ENCODE results near the gene GLIS1. TPM values are rescaled to one million over a fixed set of nuclear protein-coding genes. Genes with fewer than 3 reads are reported as not detected.

The GLIS1 gene
- total RNA-seq, 2 experiments from 2014 or later: not detected

- Mint-ChIP-seq H3K36me3 (no peaks in the 10 kb centered on the region), H3K27me3 (no peaks in the 10 kb centered on the region), H3K9me3 (ENCODE audit: low read depth) (no peaks in the 10 kb centered on the region), H3K4me1 (peaks cover 13% of the 10 kb centered on the region), H3K27ac (no peak overlapping the region), H3K4me3 (no peak overlapping the region)
- DNase-seq (no peak), ATAC-seq (no peak)
- CTCF ChIA-PET: interaction anchor here (0.6 kb wide), 1 partner anchor 436 kb away, joined by 3 read pairs; no protein-coding TSS in a partner anchor
These were observed 270.6 kb downstream of the GLIS1 start for GRCh38 chr1:53468374-53468773.

GRCh38 chr1:53467391-53467790, 271.6 kb downstream of the GLIS1 start:
- no peaks in the 10 kb centered on the region for H3K36me3 Mint-ChIP-seq
- no peaks in the 10 kb centered on the region for H3K9me3 Mint-ChIP-seq (ENCODE audit: low read depth)
- H3K4me1 Mint-ChIP-seq: peaks cover 13% of the 10 kb centered on the region
- ATAC-seq (no peak), DNase-seq (no peak)
- H3K27ac Mint-ChIP-seq: no peak overlapping the region
- H3K4me3 Mint-ChIP-seq: no peak overlapping the region
- no peaks in the 10 kb centered on the region for H3K27me3 Mint-ChIP-seq
- CTCF ChIA-PET: no interaction called here

GRCh38 chr1:53465023-53465957, 273.7 kb downstream of the GLIS1 start:
- no peak overlapping the region for H3K27ac Mint-ChIP-seq
- H3K4me3 Mint-ChIP-seq: no peak overlapping the region
- peaks cover 13% of the 10 kb centered on the region for H3K4me1 Mint-ChIP-seq
- no peaks in the 10 kb centered on the region for H3K27me3 Mint-ChIP-seq
- ATAC-seq (peak; percentile 17), DNase-seq (no peak)
- H3K9me3 Mint-ChIP-seq (ENCODE audit: low read depth): no peaks in the 10 kb centered on the region
- CTCF ChIA-PET: interaction anchor here (0.7 to 2.3 kb wide), 6 partner anchors 8 to 187 kb away, joined by 3 to 8 read pairs (median 3); no protein-coding TSS in a partner anchor
- no peaks in the 10 kb centered on the region for H3K36me3 Mint-ChIP-seq

GRCh38 chr1:53463961-53464899, 274.7 kb downstream of the GLIS1 start:
- peaks cover 13% of the 10 kb centered on the region for H3K4me1 Mint-ChIP-seq
- no peaks in the 10 kb centered on the region for H3K36me3 Mint-ChIP-seq
- ATAC-seq (no peak), DNase-seq (no peak)
- no peak overlapping the region for H3K27ac Mint-ChIP-seq
- no peaks in the 10 kb centered on the region for H3K27me3 Mint-ChIP-seq
- H3K4me3 Mint-ChIP-seq: no peak overlapping the region
- CTCF ChIA-PET: interaction anchor here (1.0 to 2.3 kb wide), 4 partner anchors 10 to 186 kb away, joined by 3 to 8 read pairs (median 5); no protein-coding TSS in a partner anchor
- no peaks in the 10 kb centered on the region for H3K9me3 Mint-ChIP-seq (ENCODE audit: low read depth)

GRCh38 chr1:53462769-53463501, 276.0 kb downstream of the GLIS1 start:
- no peak overlapping the region for H3K27ac Mint-ChIP-seq
- H3K36me3 Mint-ChIP-seq: no peaks in the 10 kb centered on the region
- ATAC-seq: no peak
- no peak overlapping the region for H3K4me3 Mint-ChIP-seq
- no peaks in the 10 kb centered on the region for H3K9me3 Mint-ChIP-seq (ENCODE audit: low read depth)
- DNase-seq: no peak
- CTCF ChIA-PET: interaction anchor here (1.1 kb wide), 1 partner anchor 23 kb away, joined by 3 read pairs; no protein-coding TSS in a partner anchor
- no peaks in the 10 kb centered on the region for H3K27me3 Mint-ChIP-seq
- peaks cover 13% of the 10 kb centered on the region for H3K4me1 Mint-ChIP-seq

GRCh38 chr1:53462193-53462592, 276.8 kb downstream of the GLIS1 start:
- no peaks in the 10 kb centered on the region for H3K36me3 Mint-ChIP-seq
- H3K27ac Mint-ChIP-seq: no peak overlapping the region
- DNase-seq (no peak), ATAC-seq (no peak)
- H3K27me3 Mint-ChIP-seq: no peaks in the 10 kb centered on the region
- H3K4me1 Mint-ChIP-seq: peaks cover 7% of the 10 kb centered on the region
- CTCF ChIA-PET: interaction anchor here (1.1 kb wide), 1 partner anchor 23 kb away, joined by 3 read pairs; no protein-coding TSS in a partner anchor
- H3K9me3 Mint-ChIP-seq (ENCODE audit: low read depth): no peaks in the 10 kb centered on the region
- H3K4me3 Mint-ChIP-seq: no peak overlapping the region

GRCh38 chr1:53461323-53462044, 277.5 kb downstream of the GLIS1 start:
- H3K27ac Mint-ChIP-seq: no peak overlapping the region
- H3K9me3 Mint-ChIP-seq (ENCODE audit: low read depth): no peaks in the 10 kb centered on the region
- H3K4me1 Mint-ChIP-seq: peaks cover 6% of the 10 kb centered on the region
- ATAC-seq (no peak), DNase-seq (no peak)
- no peak overlapping the region for H3K4me3 Mint-ChIP-seq
- H3K27me3 Mint-ChIP-seq: no peaks in the 10 kb centered on the region
- CTCF ChIA-PET: interaction anchor here (1.1 kb wide), 1 partner anchor 24 kb away, joined by 3 read pairs; no protein-coding TSS in a partner anchor
- H3K36me3 Mint-ChIP-seq: no peaks in the 10 kb centered on the region

- Mint-ChIP-seq H3K27ac (no peak overlapping the region), H3K27me3 (no peaks in the 10 kb centered on the region), H3K9me3 (ENCODE audit: low read depth) (no peaks in the 10 kb centered on the region), H3K4me3 (no peak overlapping the region), H3K36me3 (no peaks in the 10 kb centered on the region), H3K4me1 (peaks cover 3% of the 10 kb centered on the region)
- CTCF ChIA-PET: no interaction called here
- DNase-seq: no peak
- ATAC-seq: no peak
These were observed 278.2 kb downstream of the GLIS1 start for GRCh38 chr1:53460666-53461322.

- no peaks in the 10 kb centered on the region for H3K36me3 Mint-ChIP-seq
- H3K27ac Mint-ChIP-seq: no peak overlapping the region
- CTCF ChIA-PET: no interaction called here
- no peaks in the 10 kb centered on the region for H3K4me1 Mint-ChIP-seq
- no peak overlapping the region for H3K4me3 Mint-ChIP-seq
- DNase-seq (no peak), ATAC-seq (no peak)
- H3K27me3 Mint-ChIP-seq: no peaks in the 10 kb centered on the region
- H3K9me3 Mint-ChIP-seq (ENCODE audit: low read depth): no peaks in the 10 kb centered on the region
These were observed 278.7 kb downstream of the GLIS1 start for GRCh38 chr1:53460211-53460634.

- Mint-ChIP-seq H3K4me3 (no peak within 1 kb of the TSS), H3K36me3 (no peaks in the 10 kb centered on the region), H3K27ac (no peak within 1 kb of the TSS), H3K27me3 (no peaks in the 10 kb centered on the region), H3K9me3 (ENCODE audit: low read depth) (no peaks in the 10 kb centered on the region), H3K4me1 (no peaks in the 10 kb centered on the region)
- no peak for ATAC-seq
- DNase-seq: no peak
- CTCF ChIA-PET: no interaction called here
These were observed 279.4 kb downstream of the GLIS1 start, which contains the start of gene DMRTB1 for GRCh38 chr1:53459321-53460175. DMRTB1 (plus strand) TSS chr1:53459399; CDS start chr1:53459454, 55 bp downstream.

GRCh38 chr1:53458634-53459033, 280.3 kb downstream of the GLIS1 start:
- Mint-ChIP-seq H3K36me3 (no peaks in the 10 kb centered on the region), H3K27ac (no peak overlapping the region), H3K4me1 (no peaks in the 10 kb centered on the region), H3K9me3 (ENCODE audit: low read depth) (no peaks in the 10 kb centered on the region), H3K4me3 (no peak overlapping the region), H3K27me3 (no peaks in the 10 kb centered on the region)
- no peak for DNase-seq
- CTCF ChIA-PET: no interaction called here
- no peak for ATAC-seq
